Ascending aorta (tissue), 2 donors: ENCODE results near the gene PKD1L1. TPM values are rescaled to one million over a fixed set of nuclear protein-coding genes. Genes with fewer than 3 reads are reported as not detected.

Experiments used
- DNase-seq, 2 donors: peaks; one replicate each; pipeline ENCODE4 v3.0.0-alpha.2; 2019; ENCODE audit warnings: low spot score in 2 of 2
- H3K27ac ChIP-seq, 2 donors: fragments of 200-600 bp; sonication (generic); one replicate each; pipeline ENCODE4 v1.5.1; 2016 to 2017; ENCODE audit warnings: mild to moderate bottlenecking in 1 of 2
- H3K27me3 ChIP-seq: fragments of 200-600 bp; sonication (generic); one replicate; pipeline ENCODE4 v1.5.1; 2017
- H3K36me3 ChIP-seq, 2 donors: fragments of 200-600 bp; sonication (generic); one replicate each; pipeline ENCODE4 v1.5.1; 2016
- H3K4me1 ChIP-seq, 2 donors: fragments of 200-600 bp; sonication (generic); one replicate each; pipeline ENCODE4 v1.5.1; 2016 to 2017; ENCODE audit warnings: mild to moderate bottlenecking in 1 of 2
- H3K4me3 ChIP-seq, 2 donors: fragments of 200-600 bp; sonication (generic); one replicate each; pipeline ENCODE4 v1.5.1; 2016 to 2017; ENCODE audit warnings: mild to moderate bottlenecking in 1 of 2
- H3K9me3 ChIP-seq, 2 donors: fragments of 200-600 bp; sonication (generic); one replicate each; pipeline ENCODE4 v1.5.1; 2016
- intact Hi-C: fragments of 100-400 bp; cut with DNase I; formaldehyde crosslinking; loops from one replicate; pipeline ENCODE4 v1.15.1; 2023
- total RNA-seq: library from RNA; depleted of rRNA; stranded (reverse); fragments of >200 nt; gene quantifications from one replicate; pipeline ENCODE4 v1.1.0, GENCODE V29; 2016
- TF ChIP-seq, protein P1 (sequence below), 3 experiments: fragments of 200-600 bp in 2 of 3; fragments of 450-650 bp in 1 of 3; sonication (generic) in 2 of 3; IDR thresholded peaks; one replicate each; pipeline ENCODE4 v1.5.1; 2016 to 2019; ENCODE audit warnings: antibody characterized with exemption in 3 of 3, mild to moderate bottlenecking in 1 of 3, moderate library complexity in 1 of 3

PKD1L1 gene
- total RNA-seq, 1 donor from 2014 or later: 1.1 TPM

GRCh38 chr7:47837826-47838225 lies 110.4 kb downstream of the PKD1L1 start:
- no peaks in the 10 kb centered on the region for H3K36me3 ChIP-seq
- intact Hi-C loops: no loop called here
- TF ChIP-seq, protein P1, sequence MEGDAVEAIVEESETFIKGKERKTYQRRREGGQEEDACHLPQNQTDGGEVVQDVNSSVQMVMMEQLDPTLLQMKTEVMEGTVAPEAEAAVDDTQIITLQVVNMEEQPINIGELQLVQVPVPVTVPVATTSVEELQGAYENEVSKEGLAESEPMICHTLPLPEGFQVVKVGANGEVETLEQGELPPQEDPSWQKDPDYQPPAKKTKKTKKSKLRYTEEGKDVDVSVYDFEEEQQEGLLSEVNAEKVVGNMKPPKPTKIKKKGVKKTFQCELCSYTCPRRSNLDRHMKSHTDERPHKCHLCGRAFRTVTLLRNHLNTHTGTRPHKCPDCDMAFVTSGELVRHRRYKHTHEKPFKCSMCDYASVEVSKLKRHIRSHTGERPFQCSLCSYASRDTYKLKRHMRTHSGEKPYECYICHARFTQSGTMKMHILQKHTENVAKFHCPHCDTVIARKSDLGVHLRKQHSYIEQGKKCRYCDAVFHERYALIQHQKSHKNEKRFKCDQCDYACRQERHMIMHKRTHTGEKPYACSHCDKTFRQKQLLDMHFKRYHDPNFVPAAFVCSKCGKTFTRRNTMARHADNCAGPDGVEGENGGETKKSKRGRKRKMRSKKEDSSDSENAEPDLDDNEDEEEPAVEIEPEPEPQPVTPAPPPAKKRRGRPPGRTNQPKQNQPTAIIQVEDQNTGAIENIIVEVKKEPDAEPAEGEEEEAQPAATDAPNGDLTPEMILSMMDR (IDR thresholded peaks at IDR 0.05): no peak
- no peaks in the 10 kb centered on the region for H3K4me1 ChIP-seq
- H3K27me3 ChIP-seq: no peaks in the 10 kb centered on the region
- no peak overlapping the region for H3K27ac ChIP-seq
- no peak for DNase-seq
- H3K9me3 ChIP-seq: no peaks in the 10 kb centered on the region
- no peak overlapping the region for H3K4me3 ChIP-seq

GRCh38 chr7:47836503-47837202 lies 111.6 kb downstream of the PKD1L1 start:
- no peak overlapping the region for H3K27ac ChIP-seq
- H3K27me3 ChIP-seq: no peaks in the 10 kb centered on the region
- no peaks in the 10 kb centered on the region for H3K4me1 ChIP-seq
- TF ChIP-seq, protein P1 (IDR thresholded peaks at IDR 0.05): no peak
- DNase-seq: no peak
- H3K9me3 ChIP-seq: no peaks in the 10 kb centered on the region
- intact Hi-C loops: no loop called here
- no peak overlapping the region for H3K4me3 ChIP-seq
- H3K36me3 ChIP-seq: no peaks in the 10 kb centered on the region

DNA sequence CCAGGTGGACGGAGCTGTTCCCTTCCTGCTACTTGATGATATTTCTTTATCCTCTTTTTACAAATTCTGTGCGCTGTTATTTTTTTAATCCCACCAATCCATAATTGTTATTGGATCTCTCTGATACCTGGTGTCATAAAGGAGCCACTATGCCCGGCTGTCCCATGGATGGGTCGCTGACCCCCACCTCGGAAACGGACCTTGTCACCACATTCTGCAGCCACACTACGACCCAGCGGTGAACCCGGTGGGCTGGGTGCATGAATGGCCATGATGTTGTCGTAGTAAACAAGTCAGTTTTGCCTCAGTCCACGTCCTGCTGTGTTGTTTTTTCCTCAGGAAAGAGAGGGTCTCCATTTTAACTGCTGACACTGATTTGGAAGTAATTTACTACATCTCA lies 112.2 kb downstream of the PKD1L1 start:
- H3K9me3 ChIP-seq: no peaks in the 10 kb centered on the region
- no peaks in the 10 kb centered on the region for H3K27me3 ChIP-seq
- TF ChIP-seq, protein P1 (IDR thresholded peaks at IDR 0.05): no peak
- no peak overlapping the region for H3K27ac ChIP-seq
- intact Hi-C loops: no loop called here
- DNase-seq: no peak
- no peak overlapping the region for H3K4me3 ChIP-seq
- no peaks in the 10 kb centered on the region for H3K36me3 ChIP-seq
- H3K4me1 ChIP-seq: no peaks in the 10 kb centered on the region

DNA sequence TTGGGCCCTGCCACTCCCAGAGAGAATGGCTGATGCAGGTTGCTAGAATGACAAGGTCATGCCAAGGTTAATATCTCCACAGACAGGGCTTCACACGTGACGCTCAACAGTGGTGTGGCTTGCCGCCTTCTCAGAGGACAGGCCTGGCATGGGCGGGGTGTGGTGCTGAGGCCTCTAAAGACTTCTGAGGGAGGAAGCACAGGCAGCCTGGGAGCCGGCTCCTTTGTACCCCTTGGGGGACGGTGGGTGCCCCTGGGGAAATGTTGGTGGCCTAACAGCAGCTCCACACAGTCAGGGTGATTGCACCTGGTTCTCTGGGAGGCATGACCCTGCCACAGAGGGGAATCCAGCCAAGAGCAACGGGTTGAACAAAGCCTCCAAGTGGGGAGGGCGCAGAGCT lies 115.1 kb downstream of the PKD1L1 start:
- intact Hi-C loops: no loop called here
- H3K36me3 ChIP-seq: no peaks in the 10 kb centered on the region

DNA sequence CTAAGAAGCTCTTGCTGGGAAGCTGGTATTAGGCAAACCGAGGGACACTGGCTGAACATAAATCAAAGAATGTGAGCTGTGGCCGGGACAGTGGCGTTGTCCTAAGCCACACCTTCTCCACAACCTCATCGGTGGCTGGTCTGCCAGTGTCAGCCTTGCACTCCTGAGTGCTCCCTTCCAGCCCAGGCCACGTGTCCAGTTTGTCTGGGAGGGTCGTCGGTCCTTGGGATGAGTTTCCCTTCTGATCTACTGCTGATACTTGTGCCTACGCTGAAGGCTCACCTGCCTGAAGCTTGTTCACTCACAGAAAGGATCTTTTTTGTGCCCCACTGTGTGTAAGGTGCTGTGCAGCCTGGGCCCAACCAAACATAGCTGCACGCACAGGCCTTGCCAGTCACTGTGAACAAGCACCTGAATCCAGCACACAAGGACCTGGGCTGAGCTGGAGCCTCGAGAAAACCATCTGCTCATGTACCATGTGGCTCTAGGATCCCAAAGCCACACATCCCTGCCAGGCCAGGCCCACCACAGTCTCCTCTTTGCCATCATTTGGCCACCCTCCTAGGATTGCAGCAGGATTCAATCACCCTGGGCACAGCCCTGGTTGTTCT lies 116.1 kb downstream of the PKD1L1 start:
- Histone ChIP-seq H3K27me3 (no peaks in the 10 kb centered on the region), H3K9me3 (no peaks in the 10 kb centered on the region), H3K36me3 (no peaks in the 10 kb centered on the region), H3K4me3 (no peak overlapping the region), H3K4me1 (no peaks in the 10 kb centered on the region), H3K27ac (no peak overlapping the region)
- no peak for DNase-seq
- intact Hi-C loops: no loop called here
- TF ChIP-seq, protein P1 (IDR thresholded peaks at IDR 0.05): no peak

More for the DNA sequence above, 115.1 kb downstream of the PKD1L1 start:
- Histone ChIP-seq H3K27ac (no peak overlapping the region), H3K4me1 (no peaks in the 10 kb centered on the region), H3K4me3 (no peak overlapping the region), H3K9me3 (no peaks in the 10 kb centered on the region), H3K27me3 (no peaks in the 10 kb centered on the region)
- TF ChIP-seq, protein P1 (IDR thresholded peaks at IDR 0.05): no peak
- DNase-seq: no peak
